Motor neuron (in vitro differentiated cells): Measurements from ENCODE around the gene AKAP8L. TPM values are rescaled to one million over a fixed set of nuclear protein-coding genes. Genes with fewer than 3 reads are reported as not detected.

ENCODE experiments used
- ATAC-seq, 8 experiments: fragments of 200-7000 bp; cut with Tn5 transposase; replicated peaks in 6 of 8; 2 replicates each; pipeline ENCODE4 v1.8.0; 2021; ENCODE audit warnings: mild to moderate bottlenecking in 8 of 8, moderate library complexity in 8 of 8
- H3K27ac ChIP-seq, 2 donors: fragments of 250-450 bp; sonication (Bioruptor Pico); 2 replicates each; pipeline ENCODE4 v1.9.0; 2021; ENCODE audit warnings: antibody characterized with exemption in 2 of 2, mild to moderate bottlenecking in 2 of 2, moderate library complexity in 1 of 2
- H3K4me1 ChIP-seq, 2 donors: fragments of 250-450 bp; sonication (Bioruptor Pico); replicated peaks in 1 of 2; 2 replicates each; pipeline ENCODE4 v1.6.1; 2021; ENCODE audit warnings: antibody characterized with exemption in 2 of 2, mild to moderate bottlenecking in 2 of 2, moderate library complexity in 1 of 2
- H3K4me3 ChIP-seq, 5 donors: fragments of 250-450 bp; sonication (Bioruptor Pico); 2 replicates each; pipeline ENCODE4 v1.9.0; 2021; ENCODE audit warnings: antibody characterized with exemption in 5 of 5, mild to moderate bottlenecking in 5 of 5, moderate library complexity in 4 of 5
- WGBS, 10 experiments: fragments of 450-650 bp; shearing (Covaris generic); methylation state at CpG; one replicate each; pipeline ENCODE4 v1.0.0; 2022; 5-methylcytosine and 5-hydroxymethylcytosine counted together
- in situ Hi-C, 9 experiments: fragments of 400-800 bp; cut with MboI; loops; one replicate each; pipeline ENCODE4 v1.15.0; 2021; ENCODE audit warnings: low sequenced_read_pairs in 9 of 9, low pct_unique_long_range_greater_than_20kb in 2 of 9; ENCODE audit not compliant: unreplicated experiment in 9 of 9
- total RNA-seq, 8 experiments: library from RNA; unstranded; fragments of 300-600 nt; gene quantifications; 2 replicates each; pipeline versions ENCODE4 v1.2.3 to v1.2.4, GENCODE V29; 2022

The AKAP8L gene
- total RNA-seq, 8 experiments from 2014 or later: 71.1 to 147 (median 108) TPM

DNA sequence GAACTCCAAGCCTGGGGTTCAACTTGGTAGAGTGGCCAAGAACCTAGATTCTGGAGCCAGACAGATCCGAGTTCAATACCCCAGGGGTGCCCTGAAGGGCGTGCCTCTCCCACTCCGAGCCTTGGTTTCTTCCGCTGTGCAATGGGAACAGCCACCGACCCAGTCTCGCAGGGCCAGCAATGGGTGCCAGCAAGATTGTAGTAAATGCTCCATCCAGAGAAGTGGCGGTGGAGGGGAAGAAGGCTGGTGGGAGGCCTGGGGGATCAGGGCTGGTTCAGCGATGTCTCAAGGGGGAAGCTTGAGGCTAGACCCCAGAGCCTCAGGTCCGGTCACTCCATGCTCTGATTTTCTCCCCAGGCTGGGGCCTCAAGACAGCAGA, 26.4 kb upstream of the AKAP8L start:
- 62 to 96% (median 77%) methylated on average over 3 to 7 of the region's 9 CpGs; no CpG with 5 or more reads in 7 of the 10 experiments for WGBS, 10 experiments
- no peak for ATAC-seq

DNA sequence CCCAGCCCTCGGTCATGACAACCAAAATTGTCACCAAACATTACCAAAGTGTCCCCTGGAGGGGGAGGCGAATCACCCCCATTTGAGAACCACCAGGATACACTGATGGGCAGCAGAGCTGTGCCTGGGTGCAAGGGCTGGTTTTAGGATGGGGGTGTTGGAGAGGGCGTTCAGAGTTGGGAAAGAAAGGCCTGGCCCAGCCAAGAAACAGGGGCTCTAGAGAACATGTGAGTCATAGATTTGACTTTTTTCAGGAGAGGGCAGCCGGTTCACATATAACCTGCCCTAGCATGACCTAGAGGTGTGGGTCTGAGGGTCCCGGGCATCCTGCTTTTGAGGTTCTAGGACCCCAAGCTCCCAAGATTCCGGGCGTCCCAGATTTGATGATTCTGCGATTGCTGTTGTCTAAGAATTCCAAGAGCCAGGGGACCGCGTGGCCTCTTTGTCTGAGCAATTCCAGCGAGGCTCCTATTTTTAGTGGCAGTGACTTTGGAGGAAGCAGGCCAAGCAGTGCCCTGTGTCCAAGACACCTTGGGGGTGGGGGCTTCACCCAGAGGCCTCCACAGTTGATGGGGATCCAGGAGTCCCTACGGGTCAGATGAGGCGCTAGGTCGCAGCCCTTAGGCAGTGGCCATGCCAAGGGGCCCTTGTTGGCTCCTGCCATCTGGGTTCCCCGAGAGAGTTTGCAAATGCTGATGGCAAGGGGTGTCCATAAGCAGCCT, 25.9 kb upstream of the AKAP8L start:
- peaks cover 5% of the 10 kb centered on the region in 2 donors for H3K4me1 ChIP-seq
- H3K4me3 ChIP-seq: no peak overlapping the region
- ATAC-seq: no peak
- no peak overlapping the region for H3K27ac ChIP-seq
- WGBS, 10 experiments: 33 to 100% (median 80%) methylated on average over 1 to 2 of the region's 15 CpGs; no CpG with 5 or more reads in 6 of the 10 experiments
- in situ Hi-C loops: no loop called here

More for the DNA sequence above, 26.4 kb upstream of the AKAP8L start:
- in situ Hi-C loops: no loop called here
- H3K4me3 ChIP-seq: no peak overlapping the region
- peaks cover 5 to 7% of the 10 kb centered on the region in 2 donors for H3K4me1 ChIP-seq
- no peak overlapping the region for H3K27ac ChIP-seq

DNA sequence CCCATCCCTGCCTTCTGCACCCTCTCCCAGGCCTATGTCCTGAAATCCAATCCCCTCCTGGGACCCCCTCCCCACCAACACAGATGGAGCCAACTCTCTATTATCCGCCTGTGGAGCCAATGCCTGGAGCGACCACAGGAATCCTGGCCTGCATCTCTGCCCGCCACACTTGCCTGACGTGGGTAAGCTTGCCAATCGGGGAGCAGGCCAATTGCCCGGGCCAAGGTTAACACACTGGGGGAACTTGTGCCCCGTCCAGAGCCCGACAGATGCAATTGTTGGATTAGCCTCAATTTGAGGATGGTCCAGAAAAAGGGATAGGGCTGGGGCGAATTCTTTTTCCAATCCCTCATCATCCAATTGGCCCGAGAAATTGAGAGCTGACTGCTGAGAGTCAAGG, 25.1 kb upstream of the AKAP8L start:
- in situ Hi-C loops: no loop called here
- ATAC-seq: no peak

DNA sequence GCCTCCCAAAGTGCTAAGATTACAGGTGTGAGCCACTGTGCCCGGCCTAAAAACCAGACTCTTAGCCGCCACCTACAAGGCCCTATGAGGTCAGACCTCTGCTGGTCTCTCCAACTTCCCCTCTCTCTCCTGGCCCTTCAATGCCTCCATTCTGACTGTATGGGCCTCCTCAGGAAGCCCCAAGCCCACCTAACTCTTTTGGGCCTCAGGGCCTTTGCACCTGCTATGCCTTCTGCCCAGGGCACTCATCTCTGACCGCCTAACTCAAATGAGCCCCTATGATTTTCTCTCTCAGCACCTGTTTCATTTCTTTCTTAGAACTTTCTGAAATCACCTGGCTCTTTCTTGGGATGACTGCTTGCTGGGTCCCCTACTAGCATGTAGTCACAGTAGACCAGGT, 24.5 kb upstream of the AKAP8L start:
- no peak overlapping the region for H3K4me3 ChIP-seq
- WGBS, 10 experiments: 44 to 100% (median 85%) methylated on average over 1 to 2 of the region's 3 CpGs; no CpG with 5 or more reads in 5 of the 10 experiments
- no peak for ATAC-seq
- in situ Hi-C loops: no loop called here
- no peaks in the 10 kb centered on the region for H3K4me1 ChIP-seq
- H3K27ac ChIP-seq: no peak overlapping the region

More for the DNA sequence above, 25.1 kb upstream of the AKAP8L start:
- Histone ChIP-seq H3K4me1 (peaks cover 3 to 4% of the 10 kb centered on the region in 2 donors), H3K4me3 (no peak overlapping the region), H3K27ac (no peak overlapping the region)
- 8 to 100% (median 36%) methylated on average over 1 to 7 of the region's 10 CpGs; no CpG with 5 or more reads in 6 of the 10 experiments for WGBS, 10 experiments

DNA sequence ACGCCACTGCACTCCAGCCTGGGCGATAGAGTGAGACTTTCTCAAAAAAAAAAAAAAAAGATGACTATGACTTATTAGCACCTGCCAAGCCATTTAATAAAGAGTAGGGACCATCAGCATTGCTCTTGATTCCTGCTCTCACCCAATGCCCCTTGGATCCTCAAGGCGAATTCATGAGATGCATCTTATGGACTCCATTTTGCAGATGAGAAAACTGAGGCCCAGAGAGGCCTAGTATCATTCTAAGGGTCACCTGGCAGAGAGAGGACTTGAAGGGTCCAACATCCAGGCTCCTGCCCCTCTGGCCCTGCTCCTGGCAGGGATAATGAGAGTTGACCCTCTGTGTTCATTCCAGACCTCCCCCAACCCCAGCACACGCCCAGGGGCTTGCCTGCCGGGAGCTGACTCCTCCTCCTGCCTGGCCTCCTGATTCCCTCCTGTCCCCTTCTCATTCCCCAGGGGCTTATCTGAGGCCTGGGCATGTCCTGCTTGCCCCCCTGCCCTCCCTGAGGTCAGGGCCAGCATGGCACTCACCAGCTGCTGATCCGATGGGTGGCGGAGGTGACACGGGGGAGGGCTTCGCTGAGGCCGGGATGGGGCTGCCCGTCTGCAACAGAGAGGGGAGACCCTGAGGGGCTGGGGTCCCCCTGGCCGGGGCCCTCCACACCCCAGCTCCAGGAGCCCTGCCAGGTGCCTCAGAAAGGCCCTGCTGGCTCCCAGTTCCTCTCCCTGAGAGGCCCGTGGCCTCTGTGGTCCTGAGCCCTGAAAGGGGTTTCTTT, 23.5 kb upstream of the AKAP8L start:
- ATAC-seq: no peak
- in situ Hi-C loops: no loop called here
- Histone ChIP-seq H3K4me1 (no peaks in the 10 kb centered on the region), H3K27ac (no peak overlapping the region), H3K4me3 (no peak overlapping the region)
- WGBS, 10 experiments: 50 to 100% (median 96%) methylated on average over 1 to 3 of the region's 13 CpGs; no CpG with 5 or more reads in 5 of the 10 experiments

DNA sequence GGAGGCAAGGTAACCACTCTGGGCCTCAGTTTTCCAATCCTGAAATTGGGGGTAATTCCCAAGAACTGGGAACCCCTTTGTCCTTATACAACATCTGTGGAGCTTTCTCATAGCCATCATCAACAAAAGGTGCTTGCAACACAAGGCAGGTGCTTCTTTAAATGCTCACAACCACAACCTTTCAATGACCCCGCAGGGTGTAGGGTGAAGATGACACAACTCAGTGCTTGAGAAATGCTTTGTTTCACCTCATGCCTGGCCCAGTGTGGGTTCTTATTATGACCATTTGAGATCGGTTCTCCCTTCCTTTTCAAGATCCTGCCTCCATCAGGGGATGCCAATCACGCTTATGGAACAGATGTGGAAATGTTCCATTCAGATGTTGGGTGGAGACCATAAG, 22.5 kb upstream of the AKAP8L start:
- no peak for ATAC-seq
- Histone ChIP-seq H3K4me3 (no peak overlapping the region), H3K4me1 (no peaks in the 10 kb centered on the region), H3K27ac (no peak overlapping the region)
- WGBS, 10 experiments: 29 to 100% (median 77%) methylated on average over 1 to 2 of the region's 3 CpGs; no CpG with 5 or more reads in 3 of the 10 experiments
- in situ Hi-C loops: no loop called here

DNA sequence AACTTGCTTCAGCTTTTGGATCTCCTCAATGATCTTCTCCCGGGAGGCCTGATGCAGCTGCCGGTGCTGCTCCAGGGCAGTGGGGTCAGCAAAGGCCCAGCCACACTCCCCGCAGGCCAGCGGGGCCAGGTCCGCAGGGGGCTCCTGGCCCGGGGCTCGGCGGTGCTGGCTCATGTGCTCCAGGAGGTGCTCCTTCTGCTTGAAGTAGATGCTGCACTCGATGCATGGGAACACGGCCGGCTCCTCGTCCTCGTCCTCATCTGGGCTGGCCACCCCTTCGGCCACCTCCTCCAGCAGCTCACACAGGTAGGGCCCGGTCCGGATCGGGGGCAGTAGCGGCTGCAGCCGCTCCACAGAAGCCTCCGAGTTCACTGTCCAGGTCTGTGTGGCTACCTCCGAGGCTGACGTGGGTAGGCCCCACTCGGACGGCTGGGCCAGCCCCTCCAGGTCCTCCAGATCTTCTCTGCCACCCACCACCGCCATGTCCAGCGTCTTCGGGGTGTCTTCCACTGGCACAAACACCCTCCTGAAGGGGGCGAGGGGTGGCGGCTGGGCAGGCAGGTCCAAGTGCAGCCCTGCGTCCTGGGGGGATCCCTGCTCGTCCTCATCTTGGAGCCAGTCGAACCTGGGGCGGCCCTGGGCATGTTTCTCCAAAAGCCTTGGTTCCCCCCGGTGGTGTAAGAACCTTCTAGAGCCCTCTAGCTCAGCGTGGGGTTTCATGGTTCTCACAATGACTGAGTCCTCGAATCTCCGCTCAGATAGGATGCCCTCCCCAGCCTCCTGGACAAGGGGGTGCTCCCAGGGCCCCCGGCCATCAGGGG, 21.2 kb upstream of the AKAP8L start:
- ATAC-seq: no peak
- Histone ChIP-seq H3K4me3 (no peak overlapping the region), H3K4me1 (no peaks in the 10 kb centered on the region), H3K27ac (no peak overlapping the region)
- in situ Hi-C loops: no loop called here
- 60 to 100% (median 95%) methylated on average over 1 to 8 of the region's 38 CpGs; no CpG with 5 or more reads in 5 of the 10 experiments for WGBS, 10 experiments

DNA sequence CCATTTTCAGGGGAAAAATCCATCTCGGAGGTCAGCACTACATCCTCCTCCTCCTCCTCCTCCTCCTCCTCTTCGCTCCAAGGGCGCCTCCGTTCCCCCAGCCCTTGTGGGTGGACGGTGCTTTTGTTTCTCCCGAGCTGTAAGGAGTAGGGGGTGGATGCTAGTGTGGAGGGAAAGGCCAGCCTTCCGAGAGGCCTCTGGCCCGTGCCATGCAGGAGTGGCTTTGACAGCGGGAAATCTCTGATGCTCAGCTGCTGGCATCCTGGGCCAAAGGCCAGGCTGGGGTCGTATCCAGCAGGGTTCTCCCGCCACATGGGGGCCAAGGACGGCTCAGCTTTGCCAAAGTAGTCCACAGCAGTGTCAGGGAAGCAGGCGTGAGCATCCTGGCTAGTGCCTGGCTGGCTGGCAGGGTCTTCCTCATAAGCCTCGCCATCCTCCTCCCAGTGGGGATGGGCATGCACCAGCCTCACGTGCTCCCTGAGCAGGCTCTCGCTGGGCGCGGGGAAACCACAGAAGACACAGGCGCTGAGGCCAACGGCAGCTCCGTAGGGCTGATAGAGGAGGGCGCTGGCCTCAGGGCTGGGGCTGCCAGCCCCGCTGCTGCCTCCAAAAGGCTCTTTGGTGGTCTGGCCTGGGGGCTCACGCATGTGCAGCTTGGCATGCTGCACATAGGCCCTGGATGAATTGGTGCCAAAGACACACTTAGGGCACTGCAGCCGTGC, 20.5 kb upstream of the AKAP8L start:
- Histone ChIP-seq H3K4me1 (no peaks in the 10 kb centered on the region), H3K27ac (no peak overlapping the region), H3K4me3 (no peak overlapping the region)
- 46 to 100% (median 66%) methylated on average over 1 to 9 of the region's 25 CpGs; no CpG with 5 or more reads in 6 of the 10 experiments for WGBS, 10 experiments
- ATAC-seq: no peak
- in situ Hi-C loops: no loop called here

DNA sequence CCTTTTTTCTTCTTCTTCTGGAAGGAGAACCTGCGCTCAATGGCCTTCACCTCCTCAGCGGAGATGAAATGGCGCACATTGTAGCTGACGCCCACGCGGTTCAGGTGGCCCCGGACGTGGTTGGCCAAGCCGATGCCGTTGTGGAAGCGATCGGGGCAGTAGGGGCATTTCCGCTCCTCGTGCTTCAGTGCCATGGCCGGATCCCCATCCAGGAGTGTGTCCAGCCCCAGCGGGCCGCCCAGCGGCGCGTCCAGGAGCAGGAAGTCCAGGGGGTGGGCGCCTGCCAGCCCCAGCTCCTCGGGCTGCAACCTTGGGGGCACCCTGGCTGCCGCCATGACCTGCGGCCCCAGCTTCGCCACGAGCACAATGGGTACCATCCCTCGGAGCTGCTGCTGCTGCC, 19.8 kb upstream of the AKAP8L start:
- 40 to 96% (median 94%) methylated on average over 2 to 4 of the region's 27 CpGs; no CpG with 5 or more reads in 7 of the 10 experiments for WGBS, 10 experiments
- Histone ChIP-seq H3K4me3 (no peak overlapping the region), H3K27ac (no peak overlapping the region), H3K4me1 (no peaks in the 10 kb centered on the region)
- ATAC-seq: no peak
- in situ Hi-C loops: no loop called here

DNA sequence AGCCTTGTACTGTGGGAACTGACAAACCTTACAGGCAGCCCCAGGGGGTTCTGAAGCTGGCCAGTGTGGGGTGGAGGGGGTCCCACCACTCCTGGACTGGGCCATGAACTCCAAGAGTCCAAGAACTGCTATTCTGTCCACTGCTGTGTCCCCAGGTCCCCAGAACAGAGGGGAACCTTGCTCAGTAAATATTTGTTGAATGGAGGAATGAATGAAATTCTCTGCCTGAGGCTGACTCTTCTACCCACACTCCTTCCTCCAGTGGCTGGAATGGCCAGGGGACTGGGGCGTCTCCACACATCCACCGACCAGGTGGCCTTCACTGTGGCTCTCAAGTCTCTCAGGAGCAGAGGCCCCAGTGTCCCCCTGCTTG, 19.3 kb upstream of the AKAP8L start:
- no peak overlapping the region for H3K4me3 ChIP-seq
- peak in 1 of 8 experiments; percentile 9 for ATAC-seq
- H3K4me1 ChIP-seq: no peaks in the 10 kb centered on the region
- 80% methylated on average over 1 of the region's 2 CpGs; no CpG with 5 or more reads in 9 of the 10 experiments for WGBS, 10 experiments
- H3K27ac ChIP-seq: no peak overlapping the region
- in situ Hi-C loops: no loop called here

DNA sequence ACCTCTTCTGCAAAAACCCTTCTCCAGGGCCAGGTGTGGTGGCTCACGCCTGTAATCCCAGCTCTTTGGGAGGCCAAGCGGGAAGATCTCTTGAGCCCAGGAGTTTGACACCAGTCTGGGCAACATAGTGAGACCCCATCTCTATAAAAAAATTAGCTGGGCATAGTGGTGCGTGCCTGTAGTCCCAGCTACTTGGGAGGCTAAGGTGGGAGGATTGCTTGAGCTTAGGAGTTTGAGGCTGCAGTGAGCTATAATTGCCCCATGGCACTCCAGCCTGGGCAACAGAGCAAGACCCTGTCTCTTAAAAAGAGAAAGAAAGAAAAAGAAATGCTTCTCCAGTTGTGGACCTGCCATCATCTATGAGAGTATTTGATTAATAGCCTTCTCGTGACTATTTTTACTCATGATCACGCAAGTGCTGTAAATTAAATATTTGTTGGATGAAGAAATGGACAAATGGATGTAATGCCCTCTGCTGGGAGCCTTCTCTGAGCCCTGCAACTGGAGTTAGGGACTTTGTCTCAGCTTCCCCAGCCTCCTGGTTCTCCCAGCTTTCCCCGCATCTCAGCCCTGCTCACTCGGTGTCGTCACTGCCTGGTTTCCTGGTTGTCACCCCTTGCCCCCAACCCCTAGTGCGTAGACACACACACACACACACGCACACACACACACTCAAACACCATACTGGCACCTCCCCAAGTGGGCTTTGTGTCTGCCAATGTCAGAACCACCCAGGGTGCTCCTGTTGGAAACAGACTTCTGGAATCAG, 18.8 kb upstream of the AKAP8L start:
- ATAC-seq: peak in 2 of 8 experiments; percentile 4 to 5
- in situ Hi-C loops: no loop called here
- no peak overlapping the region for H3K4me3 ChIP-seq
- no peak overlapping the region for H3K27ac ChIP-seq
- no peaks in the 10 kb centered on the region for H3K4me1 ChIP-seq
- WGBS, 10 experiments: 17 to 100% (median 79%) methylated on average over 1 to 4 of the region's 10 CpGs; no CpG with 5 or more reads in 5 of the 10 experiments

DNA sequence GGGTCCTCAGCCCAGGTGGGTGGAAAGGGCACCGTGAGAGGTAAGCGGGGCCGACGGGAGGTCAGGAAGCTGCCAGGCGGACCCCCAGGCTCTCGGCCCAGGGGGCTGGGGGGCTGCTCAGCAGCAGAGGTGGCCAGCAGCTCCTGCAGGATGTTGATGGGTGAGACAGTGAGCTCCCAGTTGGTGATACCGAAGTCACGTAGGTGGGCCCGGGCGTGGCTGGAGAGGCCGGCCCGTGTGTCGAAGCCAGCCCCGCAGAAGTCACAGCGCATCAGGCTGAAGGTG, 18.0 kb upstream of the AKAP8L start:
- H3K4me3 ChIP-seq: no peak overlapping the region
- no peak for ATAC-seq
- WGBS, 10 experiments: 80% methylated on average over 5 of the region's 15 CpGs; no CpG with 5 or more reads in 9 of the 10 experiments
- no peaks in the 10 kb centered on the region for H3K4me1 ChIP-seq
- H3K27ac ChIP-seq: no peak overlapping the region
- in situ Hi-C loops: no loop called here
